Activated naive CD4-positive, alpha-beta T cell treated with anti-CD3 and anti-CD28 coated beads, Interleukin-2, amount 50 U/mL, for 72 hours (primary cell): ENCODE data around the gene SCFD2. TPM values are rescaled to one million over a fixed set of nuclear protein-coding genes. Genes with fewer than 3 reads are reported as not detected.
A peak's percentile ranks its signal among the peaks of the same experiment; 100 is the strongest.
"Not testable (repeated sequence)": the region's sequence is repeated elsewhere in the genome, so short reads cannot be mapped to it uniquely, and the experiment has no call there.

Experiments used
- ATAC-seq, 2 donors: fragments of 150-1000 bp; cut with Tn5 transposase; 2 replicates each; pipeline ENCODE4 v1.10.0; 2021; ENCODE audit warnings: mild to moderate bottlenecking in 2 of 2, moderate library complexity in 2 of 2
- DNase-seq, 2 donors: peaks; one replicate each; pipeline ENCODE4 v3.0.0; 2021 to 2022; ENCODE audit warnings: low spot score in 2 of 2
- H3K27ac Mint-ChIP-seq, 2 donors: one replicate each; pipeline ENCODE4 v1.8.0; 2022; ENCODE audit warnings: mild to moderate bottlenecking in 2 of 2, mixed read lengths in 2 of 2
- H3K36me3 Mint-ChIP-seq, 2 donors: one replicate each; pipeline ENCODE4 v1.8.0; 2022; ENCODE audit warnings: mixed read lengths in 2 of 2
- H3K9me3 Mint-ChIP-seq, 2 donors: one replicate each; pipeline ENCODE4 v1.8.0; 2022; ENCODE audit warnings: mixed read lengths in 2 of 2
- total RNA-seq, 2 donors: library from RNA; stranded (reverse); gene quantifications; one replicate each; pipeline ENCODE4 v1.2.3, GENCODE V29; 2022

SCFD2 gene
- total RNA-seq, 2 donors from 2014 or later, result 15.6 to 29.1 TPM

DNA sequence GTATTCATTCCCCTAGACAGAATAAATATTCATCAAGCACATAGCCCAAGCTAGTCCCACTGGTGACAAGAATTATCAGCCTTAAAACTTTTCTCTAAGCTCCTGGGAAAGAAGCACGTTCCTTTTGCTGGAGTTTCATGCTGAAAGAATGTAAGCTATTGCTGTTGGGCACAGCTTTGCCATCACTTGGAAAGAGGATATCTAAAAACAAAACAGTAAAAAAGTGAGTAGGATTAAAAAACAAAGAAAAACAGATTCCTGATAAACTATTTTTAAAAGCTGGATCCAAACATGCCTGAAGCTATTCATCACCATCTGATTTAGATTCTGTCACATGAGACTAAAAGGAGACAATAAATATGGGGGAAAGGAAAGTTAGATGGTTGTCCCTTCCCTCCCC, 176.8 kb downstream of the SCFD2 start:
- no peak overlapping the region for H3K27ac Mint-ChIP-seq
- no peaks in the 10 kb centered on the region for H3K9me3 Mint-ChIP-seq
- H3K36me3 Mint-ChIP-seq, result peaks cover 0 to 13% of the 10 kb centered on the region in 2 donors
- ATAC-seq, result no peak
- no peak for DNase-seq

DNA sequence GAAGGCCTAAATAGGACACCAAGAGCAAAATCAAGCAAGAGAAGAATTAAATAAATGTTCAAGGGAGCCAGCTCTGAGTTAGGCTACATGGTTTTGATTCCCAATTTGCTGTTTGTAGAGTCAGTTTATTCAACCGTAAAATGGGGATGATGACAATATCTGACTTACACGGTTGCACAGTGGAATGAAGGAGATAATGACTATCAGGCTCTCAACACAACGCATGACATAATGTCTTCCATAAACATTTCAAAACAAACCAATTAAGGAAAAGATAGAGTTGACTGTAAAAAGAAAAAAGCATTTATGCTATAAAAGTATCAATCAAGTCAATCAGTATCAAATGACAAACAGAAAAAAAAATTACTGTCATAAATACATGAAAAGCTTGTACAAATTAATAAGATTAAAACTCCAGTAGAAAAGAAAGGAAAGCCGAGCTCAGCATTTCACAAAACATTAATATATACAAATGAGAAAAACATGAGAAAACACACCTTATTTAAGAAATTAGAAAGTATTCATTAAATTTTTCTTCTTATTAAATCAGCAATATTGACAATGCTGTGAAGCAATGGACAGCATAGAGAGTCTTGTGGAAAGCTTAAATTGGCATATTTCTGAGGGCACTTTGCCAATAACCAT, 179.0 kb downstream of the SCFD2 start:
- Mint-ChIP-seq H3K27ac (peak overlapping the region in 1 of 2 donors; percentile 33), H3K36me3 (peaks cover 10 to 22% of the 10 kb centered on the region in 2 donors), H3K9me3 (no peaks in the 10 kb centered on the region)
- DNase-seq, result no peak
- no peak for ATAC-seq

DNA sequence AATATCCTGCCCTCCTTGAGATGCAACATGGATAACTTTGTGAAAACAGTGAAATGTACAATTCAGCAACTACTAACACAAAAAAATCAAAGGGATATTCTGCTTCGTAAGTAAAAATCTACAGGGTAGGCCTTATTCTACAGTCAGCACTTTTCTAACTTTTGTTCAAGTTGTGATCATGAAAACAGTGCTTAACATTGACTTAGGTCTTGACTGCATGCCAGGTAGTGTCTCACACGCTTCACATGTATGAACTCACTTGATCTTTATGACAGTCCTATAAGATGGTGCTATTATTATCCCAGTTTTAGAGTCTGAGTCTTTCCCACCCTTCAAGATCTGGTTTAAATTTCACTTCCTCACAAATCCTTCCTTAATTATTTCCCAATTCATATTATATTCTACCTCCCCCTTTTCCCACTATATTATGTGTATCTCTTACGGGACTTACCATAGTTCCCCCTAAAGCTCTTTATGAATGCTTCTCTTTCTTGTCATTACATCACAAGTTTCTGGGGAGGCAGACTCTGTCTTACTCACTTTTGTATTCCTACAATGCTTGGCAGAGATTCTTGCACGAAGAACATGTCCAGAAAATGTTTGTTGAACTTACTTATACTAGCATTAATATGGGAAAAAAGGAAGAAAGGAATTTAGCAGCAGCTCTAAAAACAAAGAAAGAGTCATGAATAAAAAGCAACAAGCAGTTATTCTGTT, 179.8 kb downstream of the SCFD2 start:
- peaks cover 15 to 29% of the 10 kb centered on the region in 2 donors for H3K36me3 Mint-ChIP-seq
- H3K9me3 Mint-ChIP-seq, result no peaks in the 10 kb centered on the region
- ATAC-seq, result no peak
- no peak for DNase-seq
- H3K27ac Mint-ChIP-seq, result peak overlapping the region in 1 of 2 donors; percentile 31

DNA sequence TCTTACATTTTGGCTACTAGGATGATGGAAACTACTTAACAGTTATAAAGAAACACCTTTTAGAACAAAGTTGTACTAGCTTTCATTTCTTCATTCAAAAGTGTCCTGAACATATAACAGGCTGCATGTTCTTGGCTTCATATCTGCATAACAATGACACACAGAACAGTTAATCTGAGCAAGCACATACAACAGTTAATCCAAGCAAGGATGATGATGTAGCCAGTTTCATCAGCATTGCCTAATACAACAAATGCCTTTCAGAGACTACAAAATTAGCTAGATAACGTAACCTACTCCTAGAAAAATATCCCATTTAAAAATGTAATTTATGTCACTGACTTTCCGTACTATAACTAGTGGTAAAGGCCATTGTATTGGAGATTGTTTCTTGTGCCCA, 182.1 kb downstream of the SCFD2 start:
- Mint-ChIP-seq H3K27ac (no peak overlapping the region), H3K36me3 (peaks cover 38 to 52% of the 10 kb centered on the region in 2 donors), H3K9me3 (peaks cover 5 to 15% of the 10 kb centered on the region in 2 donors)
- ATAC-seq (no peak), DNase-seq (no peak)

DNA sequence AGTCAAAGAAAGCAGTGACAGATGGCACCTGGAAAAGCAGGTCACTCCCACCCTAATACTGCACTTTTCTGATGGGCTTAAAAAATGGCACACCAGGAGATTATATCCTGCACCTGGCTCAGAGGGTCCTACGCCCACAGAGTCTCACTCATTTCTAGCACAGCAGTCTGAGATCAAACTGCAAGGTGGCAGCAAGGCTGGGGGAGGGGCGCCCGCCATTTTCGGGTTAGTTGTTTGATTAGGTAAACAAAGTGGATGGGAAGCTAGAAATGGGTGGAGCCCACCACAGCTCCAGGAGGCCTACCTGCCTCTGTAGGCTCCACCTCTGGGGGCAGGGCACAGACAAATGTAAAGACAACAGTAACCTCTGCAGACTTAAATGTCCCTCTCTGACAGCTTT, 188.1 kb downstream of the SCFD2 start:
- not testable (repeated sequence) for H3K27ac Mint-ChIP-seq, DNase-seq, ATAC-seq
- peaks cover 19 to 32% of the 10 kb centered on the region in 2 donors for H3K9me3 Mint-ChIP-seq
- H3K36me3 Mint-ChIP-seq, result peaks cover 62% of the 10 kb centered on the region in 2 donors

DNA sequence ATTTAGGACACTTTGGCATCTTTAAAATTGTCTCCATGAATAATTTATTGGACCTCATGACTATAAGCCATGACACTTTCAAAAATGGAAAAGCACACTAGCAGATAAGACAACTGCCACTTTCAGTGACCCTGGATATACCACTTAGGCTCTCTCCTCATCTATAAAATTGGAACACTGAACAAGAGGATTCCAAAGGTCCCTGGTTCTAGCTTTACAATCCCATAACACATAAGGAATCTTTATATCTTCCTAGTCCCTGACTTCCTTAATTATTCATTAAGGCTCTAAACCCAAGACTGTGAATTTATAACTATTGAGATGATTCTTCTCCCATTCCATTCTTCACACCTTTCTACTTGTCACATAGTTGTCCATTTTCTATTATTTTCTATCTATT, 190.2 kb downstream of the SCFD2 start:
- Mint-ChIP-seq H3K36me3 (peaks cover 61 to 62% of the 10 kb centered on the region in 2 donors), H3K9me3 (peaks cover 22 to 37% of the 10 kb centered on the region in 2 donors), H3K27ac (no peak overlapping the region)
- no peak for ATAC-seq
- no peak for DNase-seq

DNA sequence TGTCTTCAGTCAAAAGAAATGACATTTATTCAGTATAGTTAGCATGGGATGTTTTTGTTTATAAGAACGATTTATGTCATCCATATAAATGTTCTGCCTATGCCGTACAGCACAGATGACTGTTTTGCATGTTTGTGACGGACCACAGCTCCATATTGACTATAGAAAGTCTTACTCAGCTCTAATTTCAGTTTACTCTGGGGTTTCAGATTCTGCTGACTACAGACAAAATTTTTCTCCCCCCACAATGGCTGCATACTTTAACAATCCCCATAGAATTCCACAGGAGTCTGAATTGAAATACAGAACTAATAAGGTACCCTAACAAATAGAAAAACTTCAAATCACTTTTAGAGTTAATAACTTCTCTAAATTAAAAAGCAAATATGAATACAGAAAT, 191.0 kb downstream of the SCFD2 start:
- Mint-ChIP-seq H3K9me3 (peaks cover 18 to 29% of the 10 kb centered on the region in 2 donors), H3K36me3 (peaks cover 52 to 57% of the 10 kb centered on the region in 2 donors), H3K27ac (no peak overlapping the region)
- ATAC-seq, result no peak
- DNase-seq, result no peak

DNA sequence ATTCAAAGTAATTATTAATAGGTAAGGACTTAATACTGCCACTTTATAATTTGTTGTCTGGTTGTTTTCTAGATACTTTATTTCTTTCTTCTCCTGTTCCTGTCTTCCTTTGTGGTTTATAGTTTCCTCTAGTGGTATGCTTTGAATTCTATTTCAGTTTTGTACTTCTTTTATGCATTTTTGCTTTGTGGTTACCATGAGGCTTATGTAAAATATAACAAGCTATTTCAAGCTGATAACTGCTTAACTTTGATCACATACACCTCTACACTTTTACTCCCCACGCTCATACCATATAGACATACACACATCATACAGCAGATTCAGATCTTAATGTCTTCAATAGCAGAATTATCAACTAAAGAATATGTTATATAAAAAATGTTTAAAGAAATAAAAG, 192.3 kb downstream of the SCFD2 start:
- H3K27ac Mint-ChIP-seq, result no peak overlapping the region
- peaks cover 18 to 20% of the 10 kb centered on the region in 2 donors for H3K9me3 Mint-ChIP-seq
- H3K36me3 Mint-ChIP-seq, result peaks cover 40 to 48% of the 10 kb centered on the region in 2 donors
- ATAC-seq (no peak), DNase-seq (no peak)

DNA sequence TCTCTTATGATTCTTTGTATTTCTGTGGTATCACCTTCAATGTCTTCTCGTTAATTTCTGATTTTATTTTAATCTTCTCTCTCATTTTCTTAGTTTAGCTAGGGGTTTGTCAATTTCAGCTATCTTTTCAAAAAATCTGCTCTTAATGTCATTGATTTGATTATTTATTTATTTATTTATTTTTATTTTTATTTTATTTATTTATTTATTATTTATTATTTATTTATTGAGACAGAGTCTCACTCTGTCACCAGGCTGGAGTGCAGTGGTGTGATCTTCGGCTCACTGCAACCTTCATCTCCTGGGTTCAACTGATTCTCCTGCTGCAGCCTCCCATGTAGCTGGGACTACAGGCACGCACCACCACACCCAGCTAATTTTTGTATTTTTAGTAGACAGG, 194.1 kb downstream of the SCFD2 start:
- no peak for ATAC-seq
- no peak for DNase-seq
- Mint-ChIP-seq H3K36me3 (peaks cover 23 to 30% of the 10 kb centered on the region in 2 donors), H3K9me3 (peaks cover 9 to 12% of the 10 kb centered on the region in 2 donors), H3K27ac (no peak overlapping the region)

DNA sequence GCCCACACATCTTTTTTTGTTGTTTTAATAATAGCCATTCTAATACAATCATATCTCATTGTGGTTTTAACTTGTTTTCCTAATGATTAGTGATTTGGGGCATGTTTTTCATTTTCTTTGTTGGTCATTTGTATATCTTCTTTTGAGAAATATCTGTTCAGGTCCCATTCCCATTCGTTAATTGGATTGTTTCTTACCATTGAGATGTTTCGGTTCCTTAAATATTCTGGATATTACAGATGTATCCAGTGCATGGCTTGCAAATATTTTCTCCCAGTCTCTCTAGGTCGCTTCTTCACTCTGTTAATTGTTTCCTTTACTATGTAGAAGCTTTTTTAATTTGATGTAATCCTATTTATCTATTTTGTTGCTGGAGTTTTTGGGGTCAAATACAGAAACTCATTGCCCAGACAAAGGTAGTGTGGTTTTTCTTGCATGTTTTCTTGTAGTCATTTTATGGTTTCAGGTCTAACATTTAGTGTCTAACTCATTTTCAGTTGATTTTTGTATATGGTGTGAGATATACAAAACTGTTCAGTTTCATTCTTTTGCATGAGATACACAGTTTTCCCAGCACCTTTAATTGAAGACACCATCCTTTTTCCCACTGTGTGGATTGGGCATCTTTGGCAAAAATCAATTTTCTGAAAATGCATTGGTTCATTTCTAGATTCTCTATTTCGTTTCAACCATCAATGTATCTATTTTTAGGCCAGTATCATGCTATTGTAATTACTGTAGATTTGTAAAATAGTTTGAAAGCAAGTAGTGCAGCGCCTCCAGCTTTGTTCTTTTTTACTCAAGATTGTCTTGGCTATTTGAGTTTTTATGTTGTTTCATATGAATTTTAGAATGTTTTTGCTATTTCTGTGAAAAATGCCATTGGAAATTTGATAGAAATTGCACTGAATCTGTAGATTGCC, 195.9 kb downstream of the SCFD2 start:
- Mint-ChIP-seq H3K9me3 (peaks cover 13 to 15% of the 10 kb centered on the region in 2 donors), H3K36me3 (peaks cover 25 to 33% of the 10 kb centered on the region in 2 donors), H3K27ac (no peak overlapping the region)
- no peak for DNase-seq
- no peak for ATAC-seq

DNA sequence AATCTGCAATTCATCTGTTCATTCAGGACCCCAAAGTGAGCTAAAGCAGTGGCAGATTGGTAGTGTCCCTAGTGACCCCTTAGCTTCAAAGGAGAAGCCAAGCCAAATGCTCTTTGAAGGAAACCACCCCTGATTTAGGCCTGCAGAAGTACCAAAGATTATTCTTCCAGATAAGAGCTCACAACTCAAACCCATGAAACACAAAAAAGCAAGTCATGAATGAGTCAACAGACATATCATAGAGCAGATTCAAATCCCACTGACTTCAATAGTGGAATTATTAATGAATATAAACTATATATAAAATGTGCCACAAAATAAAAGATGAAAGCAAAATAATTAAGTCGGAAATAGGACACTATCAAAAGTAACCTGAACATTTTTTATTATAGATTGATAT, 197.6 kb downstream of the SCFD2 start:
- H3K9me3 Mint-ChIP-seq, result peaks cover 8 to 9% of the 10 kb centered on the region in 2 donors
- ATAC-seq (no peak), DNase-seq (no peak)
- peaks cover 20 to 27% of the 10 kb centered on the region in 2 donors for H3K36me3 Mint-ChIP-seq
- no peak overlapping the region for H3K27ac Mint-ChIP-seq

DNA sequence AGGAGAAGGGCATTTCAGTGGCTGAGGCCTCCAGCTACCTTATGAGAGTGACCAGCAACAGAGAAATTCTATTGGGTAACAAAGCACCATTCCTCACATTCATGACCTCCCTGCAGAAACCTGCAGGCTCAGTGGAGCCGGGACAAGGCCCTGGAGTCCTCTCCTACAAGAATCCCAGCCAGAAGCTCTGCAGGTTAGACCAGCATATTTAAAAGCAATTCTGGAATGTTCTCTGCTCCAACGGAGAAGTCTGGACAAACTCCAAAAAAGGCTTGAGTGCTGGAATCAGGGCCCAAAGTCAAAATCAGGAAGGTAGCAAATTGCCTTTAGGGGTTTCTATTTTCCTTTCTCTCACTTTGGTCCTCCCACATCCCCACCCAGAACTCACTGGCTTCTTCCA, 202.9 kb downstream of the SCFD2 start:
- peaks cover 7 to 19% of the 10 kb centered on the region in 2 donors for H3K36me3 Mint-ChIP-seq
- DNase-seq (no peak), ATAC-seq (no peak)
- no peak overlapping the region for H3K27ac Mint-ChIP-seq
- H3K9me3 Mint-ChIP-seq, result peaks cover 8 to 17% of the 10 kb centered on the region in 2 donors

DNA sequence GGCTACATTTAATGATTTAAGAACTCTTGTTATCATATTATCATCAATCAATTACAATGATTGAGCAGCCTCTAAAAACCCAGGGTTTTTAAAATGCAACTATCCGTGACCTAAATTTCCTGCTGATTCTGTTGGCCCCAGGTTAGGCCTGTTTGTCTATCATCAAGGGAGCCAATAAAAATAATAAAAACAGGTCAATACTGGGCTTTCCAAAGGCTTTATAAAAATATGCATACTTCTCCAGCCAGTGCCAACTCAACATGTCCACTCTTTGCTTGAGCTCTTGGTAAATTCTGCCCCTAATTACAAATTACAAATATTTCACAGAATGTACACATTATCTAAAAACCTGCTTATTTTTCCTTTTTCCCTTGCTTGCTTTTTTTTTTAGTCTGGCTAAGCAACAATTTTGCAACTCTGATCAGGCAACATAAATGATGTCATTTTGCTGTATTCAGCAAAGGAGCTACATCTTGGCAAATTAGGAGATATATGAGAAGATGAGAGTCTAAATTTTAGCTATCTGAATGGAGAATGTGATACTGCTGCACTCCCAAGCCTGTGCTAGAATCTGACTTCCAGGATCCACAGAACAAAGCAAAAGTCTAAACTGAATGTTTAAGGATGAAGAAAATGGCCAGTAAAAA, 204.0 kb downstream of the SCFD2 start:
- no peak overlapping the region for H3K27ac Mint-ChIP-seq
- H3K36me3 Mint-ChIP-seq, result peaks cover 7 to 19% of the 10 kb centered on the region in 2 donors
- no peak for DNase-seq
- H3K9me3 Mint-ChIP-seq, result peaks cover 8 to 17% of the 10 kb centered on the region in 2 donors
- ATAC-seq, result no peak

DNA sequence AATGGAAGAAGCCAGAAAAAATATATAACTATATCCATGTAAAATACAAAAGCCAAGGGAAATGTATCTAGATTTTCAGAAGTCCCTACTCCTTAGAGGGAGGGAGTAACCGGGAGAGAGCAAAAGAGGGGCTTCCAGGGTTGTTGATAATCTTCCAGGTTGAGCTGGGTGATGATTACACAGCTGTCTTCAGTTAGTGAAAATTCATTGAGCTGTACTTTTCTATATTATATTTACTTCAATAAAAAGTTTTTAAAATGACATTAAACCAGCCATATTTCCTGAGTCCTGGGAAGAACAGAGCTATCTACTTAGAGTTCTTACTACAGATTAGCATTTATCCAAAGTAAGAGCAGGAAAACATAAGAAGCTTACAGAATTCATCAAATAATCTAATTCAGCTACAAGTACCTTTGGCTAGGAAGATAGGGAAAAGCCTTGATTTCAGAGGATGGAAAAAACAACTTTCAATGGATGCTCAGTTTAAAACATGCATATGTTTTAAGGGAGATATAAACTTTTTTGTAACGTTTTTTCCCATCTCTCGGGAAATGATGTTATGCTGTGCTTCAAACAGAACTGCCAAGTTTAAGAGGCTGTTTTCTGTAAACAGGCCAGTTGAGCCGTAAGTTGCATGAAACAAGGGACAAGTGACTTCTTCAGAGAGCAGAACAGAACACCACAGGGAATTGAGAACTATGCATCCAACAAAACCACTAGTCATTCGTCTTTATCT, 204.6 kb downstream of the SCFD2 start:
- Mint-ChIP-seq H3K9me3 (peaks cover 4 to 16% of the 10 kb centered on the region in 2 donors), H3K36me3 (peaks cover 7 to 14% of the 10 kb centered on the region in 2 donors), H3K27ac (no peak overlapping the region)
- ATAC-seq, result no peak
- no peak for DNase-seq

DNA sequence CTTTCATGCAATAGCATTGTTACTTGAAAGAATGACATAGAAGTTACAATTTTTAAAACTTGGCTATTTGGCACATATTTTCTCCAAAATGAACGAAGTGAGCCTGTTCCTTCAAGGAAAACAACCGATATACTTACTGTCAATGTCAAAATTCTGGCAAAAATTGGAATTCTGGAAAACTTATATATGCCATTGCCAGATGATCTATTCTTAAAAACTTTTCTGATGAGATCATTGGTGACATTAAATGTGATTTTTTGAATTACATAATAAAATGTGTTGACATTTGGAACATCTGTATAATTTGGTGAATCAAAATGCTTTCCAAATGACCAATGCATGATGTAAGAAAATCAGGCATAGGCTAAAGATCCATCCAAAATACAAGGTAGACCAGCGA, 209.0 kb downstream of the SCFD2 start:
- peaks cover 7 to 23% of the 10 kb centered on the region in 2 donors for H3K9me3 Mint-ChIP-seq
- no peak for ATAC-seq
- H3K36me3 Mint-ChIP-seq, result peaks cover 27 to 32% of the 10 kb centered on the region in 2 donors
- no peak for DNase-seq
- H3K27ac Mint-ChIP-seq, result no peak overlapping the region

DNA sequence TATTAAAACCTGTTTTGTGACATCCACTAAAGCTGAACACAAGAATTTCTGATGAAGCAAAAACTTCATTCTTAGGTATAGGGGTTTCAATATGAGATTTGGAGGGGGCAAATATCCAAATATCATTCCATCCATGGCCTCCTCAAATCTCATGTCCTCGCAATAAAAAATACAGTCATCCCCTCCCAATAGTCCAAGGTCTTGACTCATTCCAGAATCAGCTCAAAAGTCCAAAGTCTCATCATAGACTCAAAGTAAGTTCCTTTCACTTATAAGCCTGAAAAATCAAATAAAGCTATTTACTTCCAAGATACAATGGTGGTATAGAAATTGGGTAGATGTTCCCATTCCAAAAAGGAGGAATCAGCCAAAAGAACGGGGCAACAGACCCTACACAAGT, 213.4 kb downstream of the SCFD2 start:
- ATAC-seq, result no peak

More for the DNA sequence above, 213.4 kb downstream of the SCFD2 start:
- Mint-ChIP-seq H3K36me3 (peaks cover 20 to 29% of the 10 kb centered on the region in 2 donors), H3K27ac (no peak overlapping the region), H3K9me3 (peaks cover 4 to 9% of the 10 kb centered on the region in 2 donors)
- DNase-seq, result no peak
